SK-N-SH (cell line): ENCODE data around the gene DAB2IP. TPM values are rescaled to one million over a fixed set of nuclear protein-coding genes. Genes with fewer than 3 reads are reported as not detected.

Experiments used
- CTCF ChIA-PET: fragments of 300-600, 350-600 bp; formaldehyde crosslinking; extraction: SDS; loops from one replicate; lab custom pipeline; 2021; lab: Yijun Ruan, JAX
- POLR2A ChIA-PET: fragments of 350-600 bp; sonication (Branson Sonifier 250); formaldehyde crosslinking; extraction: SDS; loops from one replicate; lab custom pipeline; 2020; ENCODE audit warnings: antibody characterized with exemption, inconsistent platforms; lab: Yijun Ruan, JAX
- DNase-seq: peaks from one replicate; pipeline ENCODE4 v3.0.0; 2012
- H2AFZ ChIP-seq: fragments of 200-600 bp; sonication (generic); 2 replicates; pipeline ENCODE4 v1.8.1; 2016; ENCODE audit warnings: antibody characterized with exemption, mild to moderate bottlenecking, low read depth
- H3F3A ChIP-seq: fragments of 200-600 bp; sonication (generic); replicated peaks from 2 replicates; pipeline ENCODE3; 2016; ENCODE audit warnings: antibody characterized with exemption, mild to moderate bottlenecking; ENCODE audit not compliant: insufficient read depth
- H3K27ac ChIP-seq, 2 experiments: fragments of 200-500 bp in 1 of 2; fragments of 200-600 bp in 1 of 2; sonication (Bioruptor generic) in 1 of 2; sonication (generic), shearing (Covaris generic) in 1 of 2; 2 replicates each; pipeline versions ENCODE4 v1.5.1 to v1.6.1; 2014 to 2016; ENCODE audit warnings: low read depth in 2 of 2, inconsistent platforms in 1 of 2, low read length in 1 of 2, mild to moderate bottlenecking in 1 of 2, mixed read lengths in 1 of 2
- H3K27me3 ChIP-seq: fragments of 200-600 bp; sonication (generic), shearing (Covaris generic); 2 replicates; pipeline ENCODE4 v1.6.1; 2016; ENCODE audit warnings: mixed run types; ENCODE audit not compliant: insufficient read depth
- H3K36me3 ChIP-seq, 2 experiments: fragments of 200-500 bp in 1 of 2; fragments of 200-600 bp in 1 of 2; sonication (Bioruptor generic) in 1 of 2; sonication (generic) in 1 of 2; replicated peaks in 1 of 2; 2 replicates each; pipeline versions ENCODE3 to v1.5.1; 2014 to 2016; ENCODE audit warnings: low read length in 1 of 2, mild to moderate bottlenecking in 1 of 2; ENCODE audit not compliant: insufficient read depth in 2 of 2, control insufficient read depth in 1 of 2
- H3K4me1 ChIP-seq, 2 experiments: fragments of 200-500 bp in 1 of 2; fragments of 200-600 bp in 1 of 2; sonication (Bioruptor generic) in 1 of 2; sonication (generic), shearing (Covaris generic) in 1 of 2; 2 replicates each; pipeline versions ENCODE4 v1.5.1 to v1.6.1; 2014 to 2016; ENCODE audit warnings: low read depth in 1 of 2, low read length in 1 of 2, mixed run types in 1 of 2; ENCODE audit not compliant: insufficient read depth in 2 of 2, control insufficient read depth in 1 of 2
- H3K4me2 ChIP-seq: fragments of 200-600 bp; sonication (generic), shearing (Covaris generic); 2 replicates; pipeline ENCODE4 v1.6.1; 2017; ENCODE audit warnings: mixed run types
- H3K4me3 ChIP-seq, 2 experiments: fragments of 200-500 bp in 1 of 2; fragments of 200-600 bp in 1 of 2; sonication (Bioruptor generic) in 1 of 2; sonication (generic), shearing (Covaris generic) in 1 of 2; 2 replicates each; pipeline versions ENCODE4 v1.5.1 to v1.8.1; 2014 to 2016; ENCODE audit warnings: low read depth in 2 of 2, inconsistent platforms in 1 of 2, low read length in 1 of 2, mild to moderate bottlenecking in 1 of 2, mixed read lengths in 1 of 2, moderate library complexity in 1 of 2
- H3K79me2 ChIP-seq: fragments of 200-600 bp; sonication (generic); 2 replicates; pipeline ENCODE4 v1.8.1; 2017; ENCODE audit warnings: mild to moderate bottlenecking; ENCODE audit not compliant: insufficient read depth
- H3K9ac ChIP-seq: fragments of 200-600 bp; sonication (generic); 2 replicates; pipeline ENCODE4 v1.6.1; 2017; ENCODE audit warnings: mixed run types
- H3K9me2 ChIP-seq: fragments of 200-600 bp; sonication (generic); 2 replicates; pipeline ENCODE4 v1.6.1; 2017; ENCODE audit warnings: mixed run types
- H3K9me3 ChIP-seq: fragments of 200-600 bp; sonication (generic); 2 replicates; pipeline ENCODE4 v1.6.1; 2017; ENCODE audit warnings: mixed run types, mild to moderate bottlenecking, moderate library complexity
- H4K20me1 ChIP-seq: fragments of 200-600 bp; sonication (generic); 2 replicates; pipeline ENCODE4 v1.6.1; 2017; ENCODE audit warnings: mild to moderate bottlenecking, mixed run types; ENCODE audit not compliant: insufficient read depth
- CHD2 ChIP-seq: fragments of 150-350 bp; IDR thresholded peaks from 2 replicates; pipeline ENCODE4 v1.6.1; 2018; ENCODE audit warnings: low read length; ENCODE audit not compliant: partially characterized antibody
- ELF1 ChIP-seq: IDR thresholded peaks from 2 replicates; pipeline ENCODE4 v1.4.0; 2012
- FOXJ3 ChIP-seq: sonication (generic); formaldehyde crosslinking; IDR thresholded peaks from 2 replicates; pipeline ENCODE4 v1.5.1; 2020; ENCODE audit warnings: mild to moderate bottlenecking, missing genetic modification reagents
- FOXM1 ChIP-seq: IDR thresholded peaks from 2 replicates; pipeline ENCODE4 v1.4.0; 2012; ENCODE audit warnings: low read depth, mild to moderate bottlenecking
- GATA2 ChIP-seq: sonication (generic); formaldehyde crosslinking; IDR thresholded peaks from 2 replicates; pipeline ENCODE4 v1.5.0; 2020; ENCODE audit warnings: mild to moderate bottlenecking, missing genetic modification reagents
- IRF3 ChIP-seq: fragments of 150-350 bp; IDR thresholded peaks from 2 replicates; pipeline ENCODE4 v1.6.1; 2016; ENCODE audit warnings: mild to moderate bottlenecking, low read depth, low read length
- JUND ChIP-seq: IDR thresholded peaks from 2 replicates; pipeline ENCODE4 v1.4.0; 2012
- MAX ChIP-seq: IDR thresholded peaks from 2 replicates; pipeline ENCODE4 v1.4.0; 2012; ENCODE audit warnings: low read depth
- MXI1 ChIP-seq: IDR thresholded peaks from 2 replicates; pipeline ENCODE4 v1.6.1; 2012; ENCODE audit warnings: mild to moderate bottlenecking, low read depth, low read length, improper control_type of control experiment
- NFIC ChIP-seq: IDR thresholded peaks from 2 replicates; pipeline ENCODE4 v1.4.0; 2012; ENCODE audit warnings: borderline replicate concordance
- PBX3 ChIP-seq: IDR thresholded peaks from 2 replicates; pipeline ENCODE4; 2012
- REST ChIP-seq: IDR thresholded peaks from 2 replicates; pipeline ENCODE4 v1.6.1; 2012; ENCODE audit warnings: mild to moderate bottlenecking, low read depth, low read length, moderate library complexity
- SIN3A ChIP-seq: IDR thresholded peaks from 2 replicates; pipeline ENCODE4 v1.6.1; 2012; ENCODE audit warnings: low read depth, mild to moderate bottlenecking, low read length, moderate library complexity, borderline replicate concordance
- SMC3 ChIP-seq: IDR thresholded peaks from 2 replicates; pipeline ENCODE4 v1.6.1; 2012; ENCODE audit warnings: low read depth, low read length, improper control_type of control experiment
- TEAD4 ChIP-seq: IDR thresholded peaks from 2 replicates; pipeline ENCODE4 v1.4.0; 2012; ENCODE audit warnings: mild to moderate bottlenecking, borderline replicate concordance; ENCODE audit not compliant: insufficient read depth
- USF1 ChIP-seq: IDR thresholded peaks from 2 replicates; pipeline ENCODE4 v1.4.0; 2012; ENCODE audit warnings: low read depth, borderline replicate concordance
- YY1 ChIP-seq: IDR thresholded peaks from 2 replicates; pipeline ENCODE4 v1.4.0; 2012; ENCODE audit warnings: low read depth, mild to moderate bottlenecking
- ZBTB33 ChIP-seq: IDR thresholded peaks from 2 replicates; pipeline ENCODE4 v1.4.0; 2012; ENCODE audit warnings: low read depth, borderline replicate concordance
- WGBS: methylation state at CpG from one replicate; pipeline ENCODE4 v1.1.6; 2017; ENCODE audit warnings: low lambda C conversion rate; 5-methylcytosine and 5-hydroxymethylcytosine counted together
- polyA plus RNA-seq, 3 experiments: library from polyadenylated mRNA; depleted of rRNA; stranded (reverse); fragments of >200 nt; gene quantifications; 2 replicates each; pipeline ENCODE4 v1.2.3, GENCODE V29; 2012

DAB2IP gene
- polyA plus RNA-seq, 1 of the 3 experiments (the other 2 are of a cell fraction): 21.4 TPM

- no peak for TF ChIP-seq ZBTB33
These were observed 10.8 kb upstream of the DAB2IP start (continued) for GRCh38 chr9:121640491-121641223.

GRCh38 chr9:121641224-121641611 lies 10.2 kb upstream of the DAB2IP start:
- peaks cover 8 to 50% of the 10 kb centered on the region in 2 experiments; a peak in 3 of 4 replicates for H3K4me1 ChIP-seq
- 0 out of 2 replicates have a peak, but pooled peaks cover 3% of the 10 kb centered on the region for H4K20me1 ChIP-seq
- ChIA-PET POLR2A (no interaction called here), CTCF (interaction anchor here (0.5 to 18.2 kb wide), 12 partner anchors 9 to 276 kb away, joined by 3 to 194 read pairs (median 4); no protein-coding TSS in a partner anchor)
- H2AFZ ChIP-seq: no peak overlapping the region
- H3K27me3 ChIP-seq: no peaks in the 10 kb centered on the region
- H3K4me2 ChIP-seq: no peak overlapping the region
- no peak overlapping the region for H3K27ac ChIP-seq
- H3K36me3 ChIP-seq: no peaks in the 10 kb centered on the region
- no peak overlapping the region for H3K4me3 ChIP-seq
- WGBS: 100% methylated on average over 1 of the region's 2 CpGs
- no peaks in the 10 kb centered on the region for H3K79me2 ChIP-seq
- no peaks in the 10 kb centered on the region for H3K9me3 ChIP-seq
- DNase-seq: no peak
- no peak overlapping the region for H3K9ac ChIP-seq
- peaks cover 4% of the 10 kb centered on the region for H3F3A ChIP-seq
- TF ChIP-seq FOXM1: no peak
- no peak for TF ChIP-seq MAX
- TF ChIP-seq USF1: no peak
- TF ChIP-seq NFIC: no peak
- no peak for TF ChIP-seq SMC3
- TF ChIP-seq REST: no peak
- TF ChIP-seq YY1: no peak
- no peak for TF ChIP-seq MXI1
- no peak for TF ChIP-seq CHD2
- TF ChIP-seq ZBTB33: no peak
- TF ChIP-seq FOXJ3 (CRISPR knock-in tag): no peak
- no peak for TF ChIP-seq GATA2 (CRISPR knock-in tag)
- TF ChIP-seq PBX3: no peak
- no peak for TF ChIP-seq SIN3A
- TF ChIP-seq ELF1: no peak
- no peak for TF ChIP-seq JUND
- TF ChIP-seq IRF3: no peak
- no peak for TF ChIP-seq TEAD4
- no peaks in the 10 kb centered on the region for H3K9me2 ChIP-seq
